Measurements from ENCODE around the gene GZMM. TPM values are rescaled to one million over a fixed set of nuclear protein-coding genes. Genes with fewer than 3 reads are reported as not detected.

The GZMM gene
- total RNA-seq, 1 experiment from 2014 or later, result not detected

DNA sequence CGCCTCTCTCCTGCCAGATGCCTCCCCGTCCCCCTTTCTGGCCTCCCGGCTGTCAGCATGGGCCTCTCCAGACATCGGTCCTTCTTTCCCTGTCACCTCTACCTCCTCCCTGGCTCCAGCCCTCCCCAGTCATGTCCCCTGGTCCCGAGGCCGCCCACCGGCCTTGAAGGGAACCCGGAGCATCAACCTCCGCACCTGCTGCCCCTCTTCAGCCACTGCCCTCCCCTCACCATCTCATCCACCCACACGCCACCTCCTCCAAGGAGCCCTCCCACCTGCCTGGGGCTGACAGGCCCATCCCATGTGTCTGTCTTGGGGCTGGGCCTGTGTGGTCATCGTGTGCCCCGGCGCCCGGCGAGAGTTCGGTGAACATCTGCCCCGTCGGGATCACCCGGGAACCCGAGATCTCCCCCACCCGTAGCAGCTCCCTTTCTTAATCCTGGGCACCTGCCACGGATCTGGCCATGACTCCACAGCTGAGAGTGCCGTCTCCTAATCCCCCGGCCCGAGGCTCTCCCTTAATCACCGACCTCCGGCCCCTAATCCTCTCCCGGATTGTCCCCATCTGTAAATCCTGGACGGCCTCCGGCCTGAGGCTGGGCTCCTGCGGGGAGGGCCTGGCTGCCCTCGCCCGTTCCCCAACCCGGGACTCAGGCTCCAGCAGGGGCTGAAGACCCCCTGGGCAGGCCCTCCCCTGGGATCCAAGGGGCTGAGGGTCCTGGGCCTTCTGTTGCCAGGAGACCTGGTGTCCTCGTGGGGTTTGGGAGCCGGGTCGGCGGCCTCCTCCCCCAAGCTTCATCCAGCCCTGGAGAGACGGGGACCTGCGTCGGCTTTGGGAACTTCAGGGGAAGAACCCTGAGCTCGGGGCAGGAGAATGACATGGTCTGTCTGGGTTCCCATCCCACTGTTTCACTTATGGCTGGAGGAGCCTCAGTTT is 51.7 kb downstream of the GZMM start:
- DNase-seq (ENCODE audit: low spot score), result no peak

DNA sequence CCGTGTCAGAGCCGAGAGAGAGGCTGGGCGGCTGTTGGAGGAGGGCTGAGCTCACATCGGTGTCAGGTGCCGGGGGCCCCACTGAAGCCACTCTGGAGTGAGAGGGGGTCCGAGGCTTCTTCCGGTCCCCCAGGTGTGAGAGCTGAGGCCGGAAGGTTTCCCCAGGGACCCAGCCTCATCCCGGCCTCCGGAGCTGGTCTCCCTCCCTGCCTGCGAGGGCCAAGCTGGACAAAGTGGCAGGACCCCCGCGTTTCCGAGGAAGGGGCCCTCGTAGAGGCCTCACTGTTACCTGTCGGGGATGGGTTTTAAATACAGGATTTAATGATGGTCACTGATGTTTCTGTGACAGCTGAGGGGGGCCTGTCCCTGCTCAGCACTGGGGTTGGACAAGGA is 52.4 kb downstream of the GZMM start:
- DNase-seq (ENCODE audit: low spot score), result no peak

DNA sequence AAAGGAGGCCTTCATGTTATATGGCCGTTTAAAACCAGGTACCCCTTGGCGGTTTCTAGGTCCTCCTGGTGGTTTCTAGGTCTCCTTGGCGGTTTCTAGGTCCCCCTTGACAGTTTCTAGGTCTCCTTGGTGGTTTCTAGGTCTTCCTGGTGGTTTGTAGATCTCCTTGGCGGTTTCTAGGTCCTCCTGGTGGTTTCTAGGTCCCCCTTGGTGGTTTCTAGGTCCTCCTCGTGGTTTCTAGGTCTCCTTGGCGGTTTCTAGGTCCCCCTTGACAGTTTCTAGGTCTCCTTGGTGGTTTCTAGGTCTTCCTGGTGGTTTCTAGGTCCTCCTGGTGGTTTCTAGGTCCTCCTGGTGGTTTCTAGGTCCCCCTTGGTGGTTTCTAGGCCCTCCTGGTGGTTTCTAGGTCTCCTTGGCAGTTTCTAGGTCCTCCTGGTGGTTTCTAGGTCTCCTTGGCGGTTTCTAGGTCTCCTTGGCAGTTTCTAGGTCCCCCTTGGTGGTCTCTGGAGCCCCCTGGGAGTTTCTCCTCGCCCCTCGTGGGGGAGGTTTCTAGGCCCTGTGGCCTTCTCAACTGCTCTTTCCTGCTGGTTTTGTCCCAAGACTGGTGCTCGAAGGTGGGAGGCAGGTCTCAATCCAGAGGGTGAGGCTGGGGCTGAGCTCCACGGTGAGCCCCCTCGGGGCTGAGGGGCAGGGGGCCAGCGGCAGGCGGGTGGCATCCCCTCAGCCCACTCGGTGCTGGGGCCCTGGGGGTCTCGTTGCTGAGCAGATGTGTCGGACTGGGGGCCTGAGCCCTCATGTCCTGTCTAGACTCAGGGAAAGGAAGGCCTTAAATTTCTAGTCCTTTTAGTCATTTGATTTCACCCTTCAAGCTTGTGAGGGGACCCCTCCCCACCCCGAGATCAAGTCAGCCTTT is 53.8 kb downstream of the GZMM start:
- DNase-seq (ENCODE audit: low spot score), result no peak

Other genes starting within 250 kb of the GZMM start
- 20.8 and 29.8 TPM in 2 replicates for gene MIER2, start 199.3 kb upstream of the GZMM start, total RNA-seq (2014; rRNA removed; shearing (Covaris generic))
- 0.58 TPM in 1 of 2 replicates, not detected in the other for gene C2CD4C, start 134.9 kb upstream of the GZMM start, total RNA-seq (2014; rRNA removed; shearing (Covaris generic))
- 0.29 TPM in 1 of 2 replicates, not detected in the other for gene SHC2, start 83.0 kb upstream of the GZMM start, total RNA-seq (2014; rRNA removed; shearing (Covaris generic))
- gene MADCAM1, start 47.6 kb upstream of the GZMM start, total RNA-seq (2014; rRNA removed; shearing (Covaris generic)), result 0.31 TPM in 1 of 2 replicates, not detected in the other
- gene TPGS1, start 36.6 kb upstream of the GZMM start, total RNA-seq (2014; rRNA removed; shearing (Covaris generic)), result 25.8 and 32.9 TPM in 2 replicates
- gene CDC34, start 12.3 kb upstream of the GZMM start, total RNA-seq (2014; rRNA removed; shearing (Covaris generic)), result 151 and 167 TPM in 2 replicates
- 725 and 781 TPM in 2 replicates for gene BSG, start 28.5 kb downstream of the GZMM start, total RNA-seq (2014; rRNA removed; shearing (Covaris generic))
- 0.10 TPM in 1 of 2 replicates, not detected in the other for gene HCN2, start 45.8 kb downstream of the GZMM start, total RNA-seq (2014; rRNA removed; shearing (Covaris generic))
- gene POLRMT, start 89.5 kb downstream of the GZMM start, total RNA-seq (2014; rRNA removed; shearing (Covaris generic)), result 74.3 and 89.6 TPM in 2 replicates
- gene FGF22, start 95.8 kb downstream of the GZMM start, total RNA-seq (2014; rRNA removed; shearing (Covaris generic)), result 0.05 and 0.36 TPM in 2 replicates
- 123 TPM in 2 replicates for gene RNF126, start 119.2 kb downstream of the GZMM start, total RNA-seq (2014; rRNA removed; shearing (Covaris generic))
- 6.2 and 8.9 TPM in 2 replicates for gene FSTL3, start 132.3 kb downstream of the GZMM start, total RNA-seq (2014; rRNA removed; shearing (Covaris generic))
- gene PRSS57, start 151.4 kb downstream of the GZMM start, total RNA-seq (2014; rRNA removed; shearing (Covaris generic)), result not detected in 2 replicates
- 0.13 TPM in 1 of 2 replicates, not detected in the other for gene PALM, start 164.9 kb downstream of the GZMM start, total RNA-seq (2014; rRNA removed; shearing (Covaris generic))
- gene MISP, start 207.1 kb downstream of the GZMM start, total RNA-seq (2014; rRNA removed; shearing (Covaris generic)), result 206 and 211 TPM in 2 replicates